AG08396 (cell line): ENCODE data around the gene CHST3.

Experiments used
- DNase-seq: peaks from one replicate; pipeline ENCODE4 v3.0.0; 2012; ENCODE audit warnings: low spot score, mixed read lengths

Gene CHST3

DNA sequence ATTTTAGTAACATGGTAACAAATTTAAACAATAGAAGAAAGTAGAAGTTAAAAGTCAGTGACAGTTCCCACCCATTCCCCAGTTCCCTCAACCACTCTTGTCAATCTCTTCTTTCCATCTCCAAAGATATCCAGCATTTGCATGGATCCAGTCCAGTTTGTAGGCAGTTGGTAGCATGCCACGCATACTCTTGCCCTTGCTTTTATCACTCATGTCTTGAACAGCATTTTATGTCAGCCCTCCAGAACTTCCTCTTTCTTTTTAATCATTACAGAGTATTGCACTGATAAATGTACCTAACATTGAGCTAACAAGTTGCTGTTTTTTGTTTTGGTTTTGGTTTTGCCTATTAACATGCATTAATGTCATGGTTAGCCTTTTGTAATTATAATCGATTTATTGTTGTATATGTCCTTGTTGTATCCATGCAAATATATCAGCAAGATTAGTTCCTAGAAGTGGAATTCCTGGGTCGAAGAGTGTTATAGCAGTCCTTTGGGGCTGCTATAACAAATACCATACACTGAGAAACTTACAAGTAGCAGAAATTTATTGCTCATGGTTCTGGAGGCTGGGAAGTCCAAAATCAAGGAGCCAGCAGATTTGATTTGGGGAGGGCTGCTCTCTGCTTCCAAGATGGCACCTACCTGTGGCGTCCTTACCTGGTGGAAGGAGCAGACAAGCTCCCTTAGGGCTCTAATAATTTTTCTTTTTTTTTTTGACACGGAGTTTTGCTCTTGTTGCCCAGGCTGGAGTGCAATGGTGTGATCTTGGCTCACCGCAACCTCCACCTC is 25.7 kb downstream of the CHST3 start:
- DNase-seq: no peak

DNA sequence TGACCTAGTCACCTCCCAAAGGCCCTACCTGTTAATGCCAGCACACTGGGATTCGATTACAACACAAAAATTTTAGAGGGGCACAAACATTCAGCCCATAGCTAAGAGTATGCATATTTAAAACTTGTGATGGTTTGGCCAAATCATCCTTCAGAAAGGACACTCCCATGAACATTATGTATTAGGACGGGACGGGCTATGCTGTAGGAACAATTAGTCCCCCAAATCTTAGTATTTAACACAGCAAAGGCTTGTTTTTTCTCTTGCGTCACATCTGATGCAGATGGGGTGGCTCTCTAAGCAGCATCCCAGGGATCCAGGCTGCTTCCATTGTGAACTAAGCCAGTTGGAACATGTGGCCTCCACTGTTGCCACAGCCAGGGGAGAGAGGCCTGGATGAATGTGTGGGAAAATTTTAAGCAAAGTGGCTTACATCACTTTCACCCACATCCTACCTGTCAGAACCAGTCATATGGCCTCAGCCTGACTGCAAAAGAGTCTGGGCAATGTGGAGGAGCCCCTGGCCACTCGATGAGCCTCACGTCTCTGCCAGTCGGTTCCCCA is 26.6 kb downstream of the CHST3 start:
- no peak for DNase-seq

DNA sequence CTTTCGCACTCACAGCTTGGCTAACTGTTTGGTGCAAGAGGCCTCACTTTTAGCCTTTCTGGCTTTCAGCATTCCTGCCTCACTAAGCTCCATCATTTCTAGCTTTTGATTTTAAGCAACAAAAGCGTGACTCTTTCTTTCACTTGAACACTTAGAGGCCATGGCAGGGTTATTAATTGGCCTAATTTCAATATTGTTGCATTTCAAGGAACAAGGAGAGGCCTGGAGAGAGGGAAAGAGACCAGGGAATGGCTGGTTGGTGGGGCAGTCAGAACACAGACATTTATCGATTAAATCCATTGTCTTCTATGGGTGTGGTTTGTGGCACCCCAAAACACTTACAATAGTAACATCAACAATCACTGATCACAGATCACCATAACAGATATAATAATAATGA is 31.3 kb downstream of the CHST3 start:
- no peak for DNase-seq

DNA sequence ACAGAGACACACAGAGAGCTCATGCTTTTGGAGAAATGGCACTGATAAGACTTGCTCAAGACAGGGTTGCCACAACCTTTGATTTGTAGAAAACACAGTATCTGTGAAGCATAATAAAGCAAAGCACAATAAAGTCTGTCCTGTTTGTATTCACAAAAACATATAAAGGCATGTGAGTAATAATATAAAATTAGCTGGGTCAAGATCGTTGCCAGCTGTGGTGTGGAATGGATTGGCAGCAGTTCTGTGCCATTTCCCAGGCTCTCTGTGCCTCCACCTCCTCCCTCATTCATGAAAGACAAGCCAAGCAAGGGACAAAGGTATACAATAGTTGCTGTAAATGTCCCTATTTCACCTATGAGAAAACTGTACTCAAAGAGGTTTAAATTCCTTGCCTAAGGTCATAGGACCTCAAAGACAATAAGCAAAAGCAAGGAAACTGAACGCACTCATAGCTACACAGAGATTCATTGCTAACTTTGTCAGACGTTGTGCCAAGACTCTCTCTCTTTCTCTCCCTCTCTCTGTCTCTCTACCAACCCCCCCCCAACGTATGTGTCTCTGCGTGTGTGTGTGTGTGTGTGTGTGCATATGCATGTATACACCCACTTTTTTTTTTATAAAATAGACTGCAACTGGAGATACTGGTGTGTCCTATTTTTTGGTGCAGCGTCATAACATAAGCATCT is 31.8 kb downstream of the CHST3 start:
- DNase-seq: no peak

DNA sequence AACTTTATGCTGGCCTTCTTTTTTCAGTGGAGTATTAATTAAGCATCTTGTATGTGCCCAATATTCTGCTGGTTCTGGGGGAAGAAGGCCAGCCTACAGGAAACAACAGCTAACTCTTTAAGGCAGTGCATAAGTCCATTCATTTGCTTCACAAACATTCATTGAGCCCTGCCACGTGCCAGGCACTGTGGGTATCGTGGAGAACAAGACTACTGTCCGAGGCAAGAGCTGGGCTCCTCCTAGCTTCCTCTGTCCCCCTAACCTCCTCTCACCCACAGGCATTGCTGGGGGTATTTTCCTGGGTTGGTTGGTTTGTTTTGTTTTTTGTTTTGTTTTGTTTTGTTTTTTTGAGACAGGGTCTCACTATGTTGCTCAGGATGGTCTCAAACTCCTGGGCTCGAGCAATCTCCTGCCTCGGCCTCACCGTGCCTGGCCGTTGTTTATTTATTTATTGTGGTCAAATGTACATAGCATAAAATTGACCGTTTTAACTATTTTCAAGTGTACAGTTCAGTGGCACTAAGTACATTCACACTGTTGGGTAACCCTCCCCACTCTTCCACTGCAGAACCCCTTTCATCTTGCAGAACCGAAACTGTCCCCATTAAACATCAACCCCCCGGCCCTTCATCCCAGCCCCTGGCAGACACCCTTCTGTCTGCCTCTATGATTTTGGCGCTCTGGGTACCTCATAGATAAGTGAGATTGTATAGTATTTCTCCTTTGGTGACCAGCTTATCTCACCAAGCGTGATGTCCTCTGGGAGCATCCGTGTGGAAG is 32.6 kb downstream of the CHST3 start:
- no peak for DNase-seq

DNA sequence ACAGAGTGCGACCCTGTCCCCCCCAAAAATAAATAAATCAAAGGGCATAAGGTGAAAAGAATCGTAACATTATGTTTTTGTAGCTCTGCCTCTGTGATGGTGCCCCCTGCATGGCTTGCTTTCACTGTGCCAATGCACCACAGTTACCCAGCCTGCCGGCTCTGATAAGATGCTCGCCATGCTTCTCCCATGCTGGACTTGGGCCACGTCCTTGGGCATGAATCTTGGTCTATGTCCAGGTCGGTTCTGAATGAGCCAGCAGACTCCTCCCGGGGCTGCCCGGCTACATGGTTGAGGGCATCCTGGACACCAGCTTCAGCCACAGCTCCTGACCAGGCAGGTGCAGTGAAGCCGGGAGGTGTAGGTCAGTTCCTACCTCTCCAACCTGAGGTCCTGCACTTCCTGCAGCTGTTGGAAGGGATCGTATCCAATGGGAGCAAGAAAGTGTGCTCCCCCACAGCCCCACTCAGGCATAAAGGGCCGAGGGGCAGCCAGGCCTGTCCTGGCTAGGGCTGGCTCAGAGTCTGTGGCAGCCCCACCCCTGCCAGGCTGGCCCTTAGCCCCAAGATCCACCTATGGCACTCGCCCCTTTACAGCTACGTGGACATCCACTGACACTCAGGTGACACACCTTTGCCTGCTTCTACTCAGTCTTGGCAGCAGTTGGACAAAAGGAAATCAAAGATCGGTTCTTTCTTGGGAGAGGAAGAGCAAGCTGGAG is 34.1 kb downstream of the CHST3 start:
- no peak for DNase-seq

DNA sequence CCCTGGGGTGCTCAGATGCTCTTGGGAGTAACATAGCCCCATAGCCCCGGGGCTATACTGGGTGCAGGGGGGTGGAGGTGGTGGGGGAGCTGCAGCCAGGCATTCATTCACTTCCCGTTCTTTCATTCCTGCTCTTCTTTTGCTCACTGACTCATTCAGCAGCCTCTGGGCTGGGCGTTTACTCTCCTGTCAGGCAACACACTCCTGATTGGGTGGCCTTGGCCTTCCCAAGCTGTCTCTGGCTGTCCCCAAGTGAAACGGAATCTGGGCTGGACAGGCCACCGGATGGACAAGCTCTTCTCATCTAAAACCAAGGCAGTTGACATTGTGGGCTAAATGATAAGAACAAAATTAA is 34.6 kb downstream of the CHST3 start:
- DNase-seq: peak; percentile 85

DNA sequence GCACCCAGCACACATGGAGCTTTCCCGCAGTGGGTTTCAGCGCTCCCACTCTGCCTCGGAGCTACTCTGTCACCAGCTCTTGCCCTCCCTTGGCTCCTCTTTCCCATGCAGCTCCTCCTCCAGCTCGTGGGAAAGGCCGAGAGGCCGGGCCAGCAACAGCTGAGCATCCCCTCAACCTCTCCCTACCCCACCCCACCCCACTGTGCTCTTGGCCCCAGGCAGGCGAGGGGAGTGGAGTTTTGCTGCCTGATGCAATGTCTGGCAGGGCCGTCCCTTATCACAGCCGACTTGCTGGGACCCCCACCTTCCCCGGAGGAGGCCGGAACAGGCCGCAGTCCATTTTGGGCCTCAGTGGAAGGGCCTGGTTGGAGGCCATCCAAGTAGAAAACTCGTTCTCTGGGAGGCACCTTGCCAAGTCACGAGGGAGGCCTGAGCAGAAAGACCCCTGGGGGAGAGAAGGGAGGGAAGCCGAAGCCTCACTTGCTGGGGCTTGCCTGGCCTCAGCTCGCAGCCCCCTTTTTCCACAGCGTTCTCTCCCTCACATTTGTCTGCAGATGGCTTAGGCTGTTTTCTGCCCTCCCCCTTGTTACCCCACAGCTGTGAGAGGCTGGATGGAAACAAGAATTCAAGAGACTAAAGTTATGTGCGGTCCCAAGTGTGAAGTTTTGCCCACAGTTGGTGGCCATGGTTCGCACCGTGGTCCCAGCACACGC is 35.3 kb downstream of the CHST3 start:
- DNase-seq: peak; percentile 62

DNA sequence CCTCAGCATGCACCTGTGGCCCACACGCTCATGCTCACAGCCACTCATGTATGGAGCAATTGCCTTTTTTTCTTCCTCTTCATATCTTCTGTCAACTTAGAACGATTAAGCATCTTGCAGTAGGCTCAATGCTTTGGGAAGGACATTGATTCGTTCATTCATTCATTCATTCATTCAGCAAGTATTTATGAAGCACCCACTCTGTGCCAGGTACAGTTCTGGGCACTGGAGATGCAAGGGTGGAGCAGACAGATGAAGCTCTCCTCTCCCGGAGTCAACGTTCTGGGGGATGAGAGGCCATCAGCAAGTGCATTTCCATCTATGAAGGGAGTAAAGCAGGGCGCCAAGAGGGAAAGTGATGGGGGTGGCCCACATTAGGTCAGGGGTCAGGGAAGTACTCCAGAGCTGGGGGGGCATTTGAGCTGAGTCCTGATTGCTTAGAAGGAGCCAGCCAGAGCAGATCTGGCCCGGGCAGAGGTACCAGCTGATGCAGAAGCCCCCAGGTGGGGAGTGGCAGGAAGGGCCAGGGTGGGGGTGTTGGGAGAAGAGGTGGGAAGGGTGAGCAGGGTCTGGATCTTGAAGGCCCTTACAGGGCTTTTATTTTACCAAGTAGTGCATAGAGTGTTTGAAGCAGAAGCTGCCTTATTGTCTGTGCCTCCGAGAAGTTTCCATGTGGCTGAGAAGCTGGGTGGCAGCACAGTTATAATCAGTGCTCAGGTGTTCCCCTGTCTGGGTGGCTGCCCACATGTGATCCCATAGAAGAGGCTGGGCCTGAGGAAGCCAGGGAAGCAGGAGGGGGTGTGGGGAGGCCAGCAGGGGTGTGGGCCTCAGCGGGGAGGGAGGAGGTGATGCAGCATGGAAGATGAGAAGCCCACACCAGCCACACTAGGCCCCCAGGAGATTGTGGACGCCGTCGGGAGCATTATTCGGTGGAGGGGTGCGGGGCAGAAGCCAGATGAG is 36.2 kb downstream of the CHST3 start:
- no peak for DNase-seq

DNA sequence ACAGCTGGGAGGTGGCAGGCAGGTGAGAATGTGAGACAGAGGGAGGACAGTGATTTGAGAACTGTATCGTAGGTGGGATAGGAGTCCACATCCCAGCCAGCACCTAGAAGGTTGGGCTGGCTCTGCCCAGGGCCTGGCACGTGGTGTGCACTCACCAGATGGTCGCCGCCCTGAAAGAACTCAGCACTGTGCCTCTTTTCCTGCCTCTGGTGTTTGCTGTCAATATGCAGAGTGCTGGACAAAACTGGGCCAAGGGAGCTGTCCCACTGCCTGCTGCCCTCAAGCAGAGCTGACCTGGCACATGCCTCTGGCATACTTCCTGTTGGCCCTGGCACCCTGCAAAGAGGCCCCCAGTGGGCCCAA is 36.8 kb downstream of the CHST3 start:
- DNase-seq: no peak

DNA sequence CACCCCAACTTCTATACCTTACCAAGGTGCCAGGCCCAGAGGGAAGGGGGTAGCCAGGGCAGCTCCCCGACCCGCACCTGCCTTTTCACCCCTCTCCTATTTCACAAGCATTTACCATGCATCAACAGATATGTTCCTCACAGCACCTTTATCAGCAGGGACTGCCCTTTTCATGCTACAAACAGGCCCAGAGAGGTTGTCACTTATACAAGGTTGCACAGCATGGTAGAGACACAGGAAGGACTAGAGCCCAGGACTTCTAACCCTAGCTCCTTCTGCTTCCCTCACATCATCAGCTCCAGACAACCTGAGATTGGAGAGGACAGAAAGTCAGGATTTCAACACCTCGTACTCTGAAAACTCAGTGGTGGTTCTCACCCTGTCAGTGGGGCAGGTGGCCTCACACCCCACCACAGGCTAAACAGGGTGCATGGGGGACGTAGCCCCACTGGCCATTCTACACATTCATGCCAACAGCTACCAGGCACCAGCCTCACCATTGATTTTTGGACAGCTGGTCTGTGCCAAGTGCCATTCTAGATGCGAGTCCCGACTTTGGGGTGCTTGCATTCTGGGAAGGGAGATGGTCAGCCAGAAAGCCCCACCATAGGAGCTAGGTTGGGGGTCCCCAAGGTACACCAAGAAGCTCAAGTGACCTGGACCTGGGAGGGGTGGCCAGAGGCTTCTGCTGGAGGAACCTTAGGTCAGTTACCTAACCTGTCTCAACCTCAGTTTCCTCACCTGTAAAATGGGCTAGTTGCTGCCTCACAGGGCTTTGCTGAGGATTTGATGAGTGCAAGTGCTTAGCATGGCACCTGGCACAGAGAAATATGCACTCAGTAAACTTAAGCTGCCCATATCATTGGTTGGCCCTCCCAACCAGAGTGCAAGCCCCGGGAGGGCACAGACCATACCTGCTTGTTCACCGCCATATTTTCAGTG is 38.4 kb downstream of the CHST3 start:
- no peak for DNase-seq

DNA sequence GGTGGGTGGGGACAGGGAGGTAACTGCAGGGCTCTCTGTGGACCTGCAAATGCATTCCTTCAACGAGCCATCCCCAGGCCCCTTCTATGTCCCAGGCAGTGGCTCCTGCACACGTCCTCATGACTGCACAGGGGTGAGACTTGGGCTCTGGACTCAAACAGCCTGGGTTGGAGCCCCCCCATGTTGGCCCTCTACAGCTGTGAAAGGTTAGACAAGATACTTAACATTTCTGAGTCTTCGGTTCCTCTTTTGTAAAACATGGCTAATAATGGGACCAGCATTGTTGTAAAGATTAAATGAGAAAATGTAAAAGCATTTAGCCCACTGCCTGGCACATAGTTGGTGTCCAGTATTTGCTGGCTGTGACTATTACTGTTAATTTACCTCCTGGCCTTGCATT is 41.8 kb downstream of the CHST3 start:
- no peak for DNase-seq

DNA sequence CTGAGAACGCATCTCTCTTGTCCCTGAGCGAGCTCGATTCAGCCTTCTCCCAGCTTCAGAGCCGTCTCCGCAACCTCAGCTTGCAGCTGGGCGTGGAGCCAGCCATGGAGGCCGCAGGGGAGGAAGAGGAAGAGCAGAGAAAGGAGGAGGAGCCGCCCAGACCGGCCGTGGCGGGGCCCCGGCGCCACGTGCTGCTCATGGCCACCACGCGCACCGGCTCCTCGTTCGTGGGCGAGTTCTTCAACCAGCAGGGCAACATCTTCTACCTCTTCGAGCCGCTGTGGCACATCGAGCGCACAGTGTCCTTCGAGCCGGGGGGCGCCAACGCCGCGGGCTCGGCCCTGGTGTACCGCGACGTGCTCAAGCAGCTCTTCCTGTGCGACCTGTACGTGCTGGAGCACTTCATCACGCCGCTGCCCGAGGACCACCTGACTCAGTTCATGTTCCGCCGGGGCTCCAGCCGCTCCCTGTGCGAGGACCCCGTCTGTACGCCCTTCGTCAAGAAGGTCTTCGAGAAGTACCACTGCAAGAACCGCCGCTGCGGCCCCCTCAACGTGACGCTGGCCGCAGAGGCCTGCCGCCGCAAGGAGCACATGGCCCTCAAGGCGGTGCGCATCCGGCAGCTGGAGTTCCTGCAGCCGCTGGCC is 43.2 kb downstream of the CHST3 start:
- no peak for DNase-seq

DNA sequence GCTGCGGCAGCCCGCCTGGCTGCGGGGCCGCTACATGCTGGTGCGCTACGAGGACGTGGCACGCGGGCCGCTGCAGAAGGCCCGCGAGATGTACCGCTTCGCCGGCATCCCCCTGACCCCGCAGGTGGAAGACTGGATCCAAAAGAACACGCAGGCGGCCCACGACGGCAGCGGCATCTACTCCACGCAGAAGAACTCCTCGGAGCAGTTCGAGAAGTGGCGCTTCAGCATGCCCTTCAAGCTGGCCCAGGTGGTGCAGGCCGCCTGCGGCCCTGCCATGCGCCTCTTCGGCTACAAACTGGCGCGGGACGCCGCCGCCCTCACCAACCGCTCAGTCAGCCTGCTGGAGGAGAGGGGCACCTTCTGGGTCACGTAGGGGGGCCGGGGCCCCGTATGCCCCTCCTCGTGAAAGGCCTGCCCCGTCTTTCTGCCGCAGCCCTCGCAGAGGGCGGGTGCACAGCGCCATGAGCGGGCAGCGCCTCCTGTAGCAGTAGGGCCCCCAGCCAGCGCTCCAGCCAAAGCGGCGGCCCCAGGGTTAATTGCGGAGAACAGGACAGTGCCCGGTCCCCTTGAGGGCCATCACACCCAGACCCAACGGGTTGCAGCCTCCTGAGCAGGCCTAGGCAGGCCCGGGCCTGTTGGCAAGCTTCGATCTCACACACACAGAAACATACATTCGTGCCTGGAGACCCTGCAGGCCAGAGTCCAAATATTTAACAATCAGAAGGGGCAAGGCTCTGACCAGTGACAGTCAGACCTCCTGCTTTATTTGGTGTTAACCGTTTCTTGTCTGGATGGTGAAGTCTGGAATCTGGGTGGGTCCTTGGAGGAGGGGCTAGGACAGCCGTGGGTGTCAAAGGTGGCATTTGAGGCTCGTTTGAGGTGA is 44.1 kb downstream of the CHST3 start:
- DNase-seq: no peak

DNA sequence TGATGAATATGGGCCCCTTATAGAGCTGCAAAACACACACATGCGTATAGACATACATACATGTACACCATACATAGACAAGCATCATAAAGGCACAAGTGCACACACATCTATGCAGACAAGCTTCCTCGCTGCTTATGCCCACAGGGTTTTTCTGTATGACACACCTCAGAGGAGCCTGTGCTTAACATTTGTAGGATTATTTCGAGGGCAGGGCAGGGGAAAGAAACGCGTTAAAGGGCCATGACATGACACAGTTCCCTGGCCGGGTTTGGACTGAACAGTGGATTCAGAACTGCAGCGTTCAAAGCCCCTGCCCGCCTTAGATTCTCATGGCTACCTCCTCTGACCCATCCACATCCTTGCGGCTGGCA is 44.8 kb downstream of the CHST3 start:
- no peak for DNase-seq

DNA sequence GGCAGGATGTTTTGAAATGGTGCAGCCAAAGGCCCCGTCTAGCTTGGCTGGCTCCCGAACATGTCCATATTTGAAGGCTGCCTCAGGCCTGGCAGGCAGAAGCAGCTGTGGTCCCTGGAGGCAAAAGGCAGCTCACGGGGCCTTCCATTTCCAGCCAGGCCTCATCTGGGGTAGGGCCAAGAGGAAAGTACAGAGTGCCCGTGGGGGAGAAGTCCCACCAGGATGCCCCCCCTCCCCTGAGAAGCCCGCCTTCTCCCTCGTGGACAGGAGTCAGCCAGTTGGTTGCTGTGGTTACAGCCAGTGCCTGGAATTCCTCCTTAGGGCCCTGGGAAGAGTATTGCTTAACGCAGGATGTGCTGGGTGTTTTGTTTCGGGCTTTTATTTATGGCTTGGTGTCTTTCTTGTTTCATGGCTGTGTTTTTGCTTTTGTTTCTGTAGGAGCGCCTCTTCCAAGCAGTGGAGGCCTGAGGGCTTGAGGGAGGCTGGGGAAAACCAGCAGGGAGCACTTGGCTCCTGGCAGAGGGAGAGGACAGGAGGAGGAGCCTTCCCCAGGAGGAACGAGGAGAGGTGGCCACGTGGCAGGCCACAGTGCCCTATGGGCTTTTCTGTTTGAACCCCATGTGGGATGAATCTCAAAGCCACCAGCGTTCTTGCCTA is 45.4 kb downstream of the CHST3 start:
- DNase-seq: peak; percentile 93
